Motor neuron (in vitro differentiated cells): Measurements from ENCODE around the gene ANKRD29. TPM values are rescaled to one million over a fixed set of nuclear protein-coding genes. Genes with fewer than 3 reads are reported as not detected.
A peak's percentile ranks its signal among the peaks of the same experiment; 100 is the strongest.
"Not testable (repeated sequence)": the region's sequence is repeated elsewhere in the genome, so short reads cannot be mapped to it uniquely, and the experiment has no call there.

Experiments used
- ATAC-seq, 8 experiments: fragments of 200-7000 bp; cut with Tn5 transposase; replicated peaks in 6 of 8; 2 replicates each; pipeline ENCODE4 v1.8.0; 2021; ENCODE audit warnings: mild to moderate bottlenecking in 8 of 8, moderate library complexity in 8 of 8
- H3K27ac ChIP-seq, 2 donors: fragments of 250-450 bp; sonication (Bioruptor Pico); 2 replicates each; pipeline ENCODE4 v1.9.0; 2021; ENCODE audit warnings: antibody characterized with exemption in 2 of 2, mild to moderate bottlenecking in 2 of 2, moderate library complexity in 1 of 2
- H3K4me1 ChIP-seq, 2 donors: fragments of 250-450 bp; sonication (Bioruptor Pico); replicated peaks in 1 of 2; 2 replicates each; pipeline ENCODE4 v1.6.1; 2021; ENCODE audit warnings: antibody characterized with exemption in 2 of 2, mild to moderate bottlenecking in 2 of 2, moderate library complexity in 1 of 2
- H3K4me3 ChIP-seq, 5 donors: fragments of 250-450 bp; sonication (Bioruptor Pico); 2 replicates each; pipeline ENCODE4 v1.9.0; 2021; ENCODE audit warnings: antibody characterized with exemption in 5 of 5, mild to moderate bottlenecking in 5 of 5, moderate library complexity in 4 of 5
- WGBS, 10 experiments: fragments of 450-650 bp; shearing (Covaris generic); methylation state at CpG; one replicate each; pipeline ENCODE4 v1.0.0; 2022; 5-methylcytosine and 5-hydroxymethylcytosine counted together
- in situ Hi-C, 9 experiments: fragments of 400-800 bp; cut with MboI; loops; one replicate each; pipeline ENCODE4 v1.15.0; 2021; ENCODE audit warnings: low sequenced_read_pairs in 9 of 9, low pct_unique_long_range_greater_than_20kb in 2 of 9; ENCODE audit not compliant: unreplicated experiment in 9 of 9
- total RNA-seq, 8 experiments: library from RNA; unstranded; fragments of 300-600 nt; gene quantifications; 2 replicates each; pipeline versions ENCODE4 v1.2.3 to v1.2.4, GENCODE V29; 2022

The ANKRD29 gene
- total RNA-seq, 8 experiments from 2014 or later: 0.42 to 6.9 (median 3.0) TPM

- no peak for ATAC-seq
- H3K4me3 ChIP-seq: no peak overlapping the region
- in situ Hi-C loops: loop anchor here in 2 of 9 experiments (10.0 to 25.0 kb wide), 2 partner anchors 77 to 195 kb away; no protein-coding TSS in a partner anchor
Measured at GRCh38 chr18:23617412-23618014, 45.2 kb downstream of the ANKRD29 start.

DNA sequence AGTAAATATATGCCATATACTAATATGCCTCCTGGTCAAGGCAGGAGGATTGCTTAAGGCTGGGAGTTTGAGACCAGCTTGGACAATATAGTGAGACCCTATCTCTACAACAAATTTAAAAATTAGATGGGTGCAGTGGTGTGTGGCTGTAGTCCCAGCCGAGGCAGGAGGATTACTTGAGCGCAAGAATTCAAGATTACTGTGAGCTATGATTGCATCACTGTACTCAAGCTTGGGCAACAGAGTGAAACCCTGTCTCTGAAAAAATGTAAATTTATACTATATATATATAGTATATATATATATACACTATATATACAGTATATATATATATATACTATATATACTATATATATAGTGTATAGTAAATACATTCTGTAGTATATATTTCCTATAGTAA, 46.5 kb downstream of the ANKRD29 start:
- Histone ChIP-seq H3K4me3 (no peak overlapping the region), H3K27ac (no peak overlapping the region), H3K4me1 (peaks cover 0 to 4% of the 10 kb centered on the region in 2 donors)
- ATAC-seq: no peak
- in situ Hi-C loops: loop anchor here in 2 of 9 experiments (10.0 to 25.0 kb wide), 2 partner anchors 79 to 196 kb away; no protein-coding TSS in a partner anchor
- 83 to 100% (median 94%) methylated on average over 1 to 2 of the region's 2 CpGs; no CpG with 5 or more reads in 6 of the 10 experiments for WGBS, 10 experiments

More at GRCh38 chr18:23617412-23618014, 45.2 kb downstream of the ANKRD29 start:
- Histone ChIP-seq H3K4me1 (peaks cover 0 to 4% of the 10 kb centered on the region in 2 donors), H3K27ac (no peak overlapping the region)
- WGBS, 10 experiments: 34 to 90% (median 52%) methylated on average over 1 to 4 of the region's 4 CpGs

- no peak for ATAC-seq
- Histone ChIP-seq H3K4me1 (peaks cover 0 to 4% of the 10 kb centered on the region in 2 donors), H3K27ac (no peak overlapping the region), H3K4me3 (no peak overlapping the region)
- in situ Hi-C loops: loop anchor here in 2 of 9 experiments (10.0 to 25.0 kb wide), 2 partner anchors 80 to 197 kb away; no protein-coding TSS in a partner anchor
- WGBS, 10 experiments: 62 to 100% (median 83%) methylated on average over 1 to 3 of the region's 3 CpGs; no CpG with 5 or more reads in 3 of the 10 experiments
Measured at GRCh38 chr18:23614891-23615290, 47.8 kb downstream of the ANKRD29 start.

DNA sequence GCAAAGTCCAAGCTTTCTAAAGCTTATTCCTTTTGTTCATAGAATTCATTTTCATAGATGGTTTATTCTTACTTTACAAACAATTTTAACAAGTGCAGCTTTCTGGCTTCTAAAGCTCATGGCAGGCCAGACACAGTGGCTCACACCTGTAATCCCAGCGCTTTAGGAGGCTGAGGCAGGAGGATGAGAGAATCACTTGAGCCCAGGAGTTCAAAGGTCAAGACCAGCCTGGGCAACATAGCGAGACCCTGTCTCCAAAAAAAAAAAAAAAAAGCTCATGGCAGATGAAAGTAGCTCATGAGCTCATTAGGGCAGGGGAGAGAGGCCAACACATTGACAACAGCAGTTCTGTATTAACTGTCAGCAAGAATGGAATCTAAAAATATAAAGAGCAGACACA, 48.3 kb downstream of the ANKRD29 start:
- H3K4me3 ChIP-seq: no peak overlapping the region
- ATAC-seq: no peak
- in situ Hi-C loops: loop anchor here in 2 of 9 experiments (10.0 to 25.0 kb wide), 2 partner anchors 80 to 198 kb away; no protein-coding TSS in a partner anchor
- H3K27ac ChIP-seq: no peak overlapping the region
- peaks cover 0 to 4% of the 10 kb centered on the region in 2 donors for H3K4me1 ChIP-seq
- 40 to 100% (median 94%) methylated on average over 1 to 2 of the region's 2 CpGs; no CpG with 5 or more reads in 3 of the 10 experiments for WGBS, 10 experiments

- H3K4me3 ChIP-seq, H3K27ac ChIP-seq, ATAC-seq, H3K4me1 ChIP-seq: not testable (repeated sequence)
- in situ Hi-C loops: loop anchor here in 2 of 9 experiments (10.0 to 25.0 kb wide), 2 partner anchors 82 to 199 kb away; no protein-coding TSS in a partner anchor
- WGBS, 10 experiments: 33 to 93% (median 73%) methylated on average over 1 to 5 of the region's 7 CpGs; no CpG with 5 or more reads in 1 of the 10 experiments
Measured at GRCh38 chr18:23613091-23613475, 49.6 kb downstream of the ANKRD29 start.

DNA sequence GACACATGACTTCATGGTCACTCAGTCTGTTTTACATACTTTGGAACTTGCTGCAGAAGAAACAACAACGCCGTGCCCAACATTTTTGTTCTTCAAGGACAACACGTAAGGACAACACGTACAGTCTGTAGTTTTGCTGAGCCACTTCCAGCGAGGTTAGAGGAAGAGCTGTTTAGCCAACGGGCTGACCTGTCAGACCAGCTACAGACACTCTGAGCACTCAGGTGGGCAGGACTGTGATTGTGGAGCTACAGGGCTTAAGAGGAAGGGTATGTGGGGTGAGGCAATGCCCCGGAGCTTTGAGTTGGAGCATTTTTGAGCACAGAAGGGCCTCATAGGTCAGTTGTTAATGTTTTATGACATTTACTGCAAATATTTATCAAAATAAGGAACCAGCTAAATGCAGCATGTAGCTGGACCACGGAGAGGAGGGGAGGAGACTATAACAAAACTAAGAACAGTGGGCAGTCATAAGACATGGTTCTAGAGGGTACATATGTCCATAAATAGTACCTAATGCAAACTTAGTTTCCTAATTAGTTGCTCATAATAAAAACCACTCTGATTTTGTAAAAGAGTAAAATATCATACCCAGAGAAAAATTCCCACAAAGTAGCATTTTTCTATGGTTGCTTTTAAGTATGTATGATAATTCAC, 50.1 kb downstream of the ANKRD29 start:
- in situ Hi-C loops: loop anchor here in 2 of 9 experiments (10.0 to 25.0 kb wide), 2 partner anchors 82 to 200 kb away; no protein-coding TSS in a partner anchor
- no peaks in the 10 kb centered on the region for H3K4me1 ChIP-seq
- H3K4me3 ChIP-seq: no peak overlapping the region
- H3K27ac ChIP-seq: no peak overlapping the region
- ATAC-seq: no peak
- 72 to 95% (median 81%) methylated on average over 1 to 7 of the region's 8 CpGs; no CpG with 5 or more reads in 2 of the 10 experiments for WGBS, 10 experiments

DNA sequence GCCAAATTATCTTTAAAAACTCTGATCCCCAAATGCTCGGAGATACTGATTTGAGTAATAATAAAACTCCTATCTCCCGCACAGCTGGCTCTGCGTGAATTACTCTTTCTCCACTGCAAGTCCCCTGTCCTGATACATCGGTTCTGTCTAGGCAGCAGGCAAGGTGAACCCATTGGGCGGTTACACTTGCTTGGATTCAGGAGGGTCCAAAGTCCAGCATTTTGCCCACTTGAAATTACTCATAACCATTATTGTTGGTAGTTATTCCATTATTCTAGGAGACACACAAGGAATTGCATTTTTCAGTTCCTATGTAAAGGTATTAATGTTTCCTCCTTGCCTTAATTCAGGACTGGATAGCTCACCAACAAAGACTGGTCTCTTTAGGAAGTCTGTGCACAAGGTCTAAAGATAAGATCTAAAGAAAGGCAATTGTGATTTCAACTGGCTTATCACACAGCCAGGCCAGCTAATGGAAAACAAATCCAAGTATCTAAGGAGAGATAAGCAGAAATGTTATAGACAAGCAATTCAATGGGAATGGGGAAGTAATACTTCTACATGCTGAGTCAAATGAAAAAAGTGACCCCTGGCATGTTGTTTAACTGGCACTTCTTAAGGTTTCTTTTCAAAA, 53.2 kb downstream of the ANKRD29 start:
- no peak for ATAC-seq
- Histone ChIP-seq H3K4me1 (no peaks in the 10 kb centered on the region), H3K4me3 (no peak overlapping the region), H3K27ac (no peak overlapping the region)
- WGBS, 10 experiments: 40 to 100% (median 91%) methylated on average over 1 to 5 of the region's 5 CpGs; no CpG with 5 or more reads in 1 of the 10 experiments
- in situ Hi-C loops: loop anchor here in 2 of 9 experiments (10.0 to 25.0 kb wide), 2 partner anchors 85 to 203 kb away; no protein-coding TSS in a partner anchor

DNA sequence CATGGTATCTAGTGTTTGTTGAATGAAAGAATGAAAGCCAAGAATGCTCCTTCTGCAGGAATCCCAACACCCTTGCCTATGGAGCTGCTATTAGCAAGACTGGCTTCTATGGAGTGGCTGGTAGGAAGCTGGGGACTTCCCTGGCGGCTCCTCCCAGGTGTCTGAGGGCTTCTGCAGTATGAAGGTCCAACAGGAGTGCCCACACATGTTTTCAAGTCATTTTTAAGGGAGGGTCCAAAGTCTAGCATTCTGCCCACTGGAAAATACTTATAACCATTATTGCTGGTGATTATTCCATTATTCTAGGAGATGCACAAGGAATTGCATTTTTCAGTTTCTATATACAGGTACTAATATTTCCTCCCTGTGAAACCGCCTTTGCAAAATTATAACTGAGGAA, 54.5 kb downstream of the ANKRD29 start:
- no peak for ATAC-seq

GRCh38 chr18:23605941-23606340, 56.8 kb downstream of the ANKRD29 start:
- H3K4me3 ChIP-seq: no peak overlapping the region
- H3K4me1 ChIP-seq: no peaks in the 10 kb centered on the region
- no peak overlapping the region for H3K27ac ChIP-seq
- no peak for ATAC-seq
- in situ Hi-C loops: loop anchor here in 1 of 9 experiments (25.0 kb wide), 1 partner anchor 206 kb away; no protein-coding TSS in a partner anchor

More for the DNA sequence above, 54.5 kb downstream of the ANKRD29 start:
- no peak overlapping the region for H3K4me3 ChIP-seq
- no peaks in the 10 kb centered on the region for H3K4me1 ChIP-seq
- H3K27ac ChIP-seq: no peak overlapping the region
- in situ Hi-C loops: loop anchor here in 1 of 9 experiments (25.0 kb wide), 1 partner anchor 204 kb away; no protein-coding TSS in a partner anchor
- 0 to 80% (median 54%) methylated on average over 1 to 2 of the region's 2 CpGs; no CpG with 5 or more reads in 4 of the 10 experiments for WGBS, 10 experiments

DNA sequence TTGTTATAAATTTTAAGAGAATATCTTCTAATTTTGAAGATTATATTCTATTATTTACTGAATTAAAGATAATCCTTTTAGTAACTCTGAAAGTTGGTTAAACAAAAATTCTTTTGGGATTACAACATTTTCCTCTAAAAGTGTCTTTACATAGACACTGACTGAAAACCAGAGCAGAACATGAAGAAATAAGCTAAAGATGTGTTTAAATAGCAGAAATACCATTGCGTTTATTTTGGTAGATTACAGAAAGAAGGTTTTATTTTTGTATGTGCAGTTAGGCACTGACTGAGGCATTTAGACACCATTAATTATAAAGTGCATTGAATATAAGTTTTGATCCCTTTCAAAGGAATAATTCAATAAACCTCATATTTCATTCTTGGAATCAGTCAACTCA, 62.9 kb downstream of the ANKRD29 start:
- Histone ChIP-seq H3K27ac (no peak overlapping the region), H3K4me1 (no peaks in the 10 kb centered on the region), H3K4me3 (no peak overlapping the region)
- no peak for ATAC-seq
- 0 to 100% (median 90%) methylated on average over 1 of the region's 1 CpG; no CpG with 5 or more reads in 2 of the 10 experiments for WGBS, 10 experiments
- in situ Hi-C loops: loop anchor here in 1 of 9 experiments (25.0 kb wide), 1 partner anchor 212 kb away; no protein-coding TSS in a partner anchor

- whole genome bisulfite sequencing, 10 experiments: 20 to 100% (median 84%) methylated on average over 1 to 4 of the region's 7 CpGs; no CpG with 5 or more reads in 4 of the 10 experiments
- Histone ChIP-seq H3K4me3 (no peak overlapping the region), H3K4me1 (no peaks in the 10 kb centered on the region), H3K27ac (no peak overlapping the region)
- peak in 1 of 8 experiments; percentile 38 for ATAC-seq
- in situ Hi-C loops: no loop called here
Measured at GRCh38 chr18:23596183-23596582, 66.5 kb downstream of the ANKRD29 start.

DNA sequence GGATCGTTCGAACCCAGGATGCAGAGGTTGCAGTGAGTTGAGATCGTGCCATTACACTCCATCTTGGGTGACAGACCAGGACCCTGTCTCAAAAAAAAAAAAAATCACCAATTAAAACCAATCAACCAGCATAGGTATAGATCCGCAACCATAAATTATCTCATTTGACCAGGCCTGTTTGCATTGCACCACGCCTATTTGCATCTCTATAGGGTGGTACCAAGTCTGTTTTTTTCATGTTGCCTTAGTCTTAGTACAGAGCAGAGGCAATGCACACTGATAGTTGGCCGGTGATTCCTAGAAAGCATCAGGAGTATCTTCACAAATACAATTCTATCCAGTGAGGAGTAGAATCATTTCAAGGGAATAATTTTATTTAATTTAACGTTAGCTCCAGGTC, 67.1 kb downstream of the ANKRD29 start:
- Histone ChIP-seq H3K4me1 (no peaks in the 10 kb centered on the region), H3K4me3 (no peak overlapping the region), H3K27ac (no peak overlapping the region)
- in situ Hi-C loops: no loop called here
- ATAC-seq: no peak
- WGBS, 10 experiments: 47 to 100% (median 83%) methylated on average over 1 to 7 of the region's 7 CpGs
